Measurements from ENCODE around the gene SPATA25. TPM values are rescaled to one million over a fixed set of nuclear protein-coding genes. Genes with fewer than 3 reads are reported as not detected.

Gene SPATA25
- total and polyA plus RNA-seq, 8 donors = 0.50 to 15.5 (median 4.2) TPM; not detected in 3

- Histone ChIP-seq H3K27me3 (no peaks in the 10 kb centered on the region), H3K4me3 (no peak overlapping the region), H3K36me3 (no peaks in the 10 kb centered on the region), H3K27ac (peak overlapping the region in 2 of 5 donors; percentile 70 to 81), H3K9me3 (no peaks in the 10 kb centered on the region), H3K4me1 (peaks cover 18 to 42% (median 29%) of the 10 kb centered on the region in 4 donors)
- TF ChIP-seq POLR2A (IDR thresholded peaks at IDR 0.05) (no peak), POLR2AphosphoS5 (IDR thresholded peaks at IDR 0.05) (no peak), EP300 (IDR thresholded peaks at IDR 0.05) (no peak)
- TF ChIP-seq, protein P1, sequence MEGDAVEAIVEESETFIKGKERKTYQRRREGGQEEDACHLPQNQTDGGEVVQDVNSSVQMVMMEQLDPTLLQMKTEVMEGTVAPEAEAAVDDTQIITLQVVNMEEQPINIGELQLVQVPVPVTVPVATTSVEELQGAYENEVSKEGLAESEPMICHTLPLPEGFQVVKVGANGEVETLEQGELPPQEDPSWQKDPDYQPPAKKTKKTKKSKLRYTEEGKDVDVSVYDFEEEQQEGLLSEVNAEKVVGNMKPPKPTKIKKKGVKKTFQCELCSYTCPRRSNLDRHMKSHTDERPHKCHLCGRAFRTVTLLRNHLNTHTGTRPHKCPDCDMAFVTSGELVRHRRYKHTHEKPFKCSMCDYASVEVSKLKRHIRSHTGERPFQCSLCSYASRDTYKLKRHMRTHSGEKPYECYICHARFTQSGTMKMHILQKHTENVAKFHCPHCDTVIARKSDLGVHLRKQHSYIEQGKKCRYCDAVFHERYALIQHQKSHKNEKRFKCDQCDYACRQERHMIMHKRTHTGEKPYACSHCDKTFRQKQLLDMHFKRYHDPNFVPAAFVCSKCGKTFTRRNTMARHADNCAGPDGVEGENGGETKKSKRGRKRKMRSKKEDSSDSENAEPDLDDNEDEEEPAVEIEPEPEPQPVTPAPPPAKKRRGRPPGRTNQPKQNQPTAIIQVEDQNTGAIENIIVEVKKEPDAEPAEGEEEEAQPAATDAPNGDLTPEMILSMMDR (IDR thresholded peaks at IDR 0.05) = no peak
- no peak for DNase-seq
- 59 to 74% (median 64%) methylated on average over 8 to 9 of the region's 9 CpGs for WGBS, 5 donors
- intact Hi-C loops (cut with DNase I; ENCODE audit: low total_unique reads) = no loop called here
Observed at GRCh38 chr20:45925821-45926506, 38.5 kb upstream of the SPATA25 start.

- no peak for TF ChIP-seq POLR2A (IDR thresholded peaks at IDR 0.05)
- TF ChIP-seq EP300 (IDR thresholded peaks at IDR 0.05) = no peak
- TF ChIP-seq, protein P1 (IDR thresholded peaks at IDR 0.05) = no peak
- TF ChIP-seq POLR2AphosphoS5 (IDR thresholded peaks at IDR 0.05) = no peak
- no peaks in the 10 kb centered on the region for H3K9me3 ChIP-seq
- no peaks in the 10 kb centered on the region for H3K36me3 ChIP-seq
- no peak overlapping the region for H3K4me3 ChIP-seq
- 47 to 62% (median 57%) methylated on average over 21 of the region's 21 CpGs for WGBS, 5 donors
- no peaks in the 10 kb centered on the region for H3K27me3 ChIP-seq
- H3K27ac ChIP-seq = peak overlapping the region in 4 of 5 donors; percentile 64 to 81 (median 69)
- peak in 1 of 2 donors; percentile 73 for DNase-seq
- intact Hi-C loops (cut with DNase I; ENCODE audit: low total_unique reads) = no loop called here
- H3K4me1 ChIP-seq = peaks cover 18 to 53% (median 39%) of the 10 kb centered on the region in 4 donors
Observed at GRCh38 chr20:45924391-45925261, 37.2 kb upstream of the SPATA25 start.

GRCh38 chr20:45921337-45922189, 34.1 kb upstream of the SPATA25 start:
- Histone ChIP-seq H3K9me3 (no peaks in the 10 kb centered on the region), H3K27me3 (no peaks in the 10 kb centered on the region), H3K36me3 (no peaks in the 10 kb centered on the region), H3K4me1 (peaks cover 28 to 65% (median 53%) of the 10 kb centered on the region in 4 donors), H3K27ac (peak overlapping the region in 1 of 5 donors; percentile 83), H3K4me3 (no peak overlapping the region)
- intact Hi-C loops (cut with DNase I; ENCODE audit: low total_unique reads) = no loop called here
- TF ChIP-seq EP300 (IDR thresholded peaks at IDR 0.05) (no peak), POLR2AphosphoS5 (IDR thresholded peaks at IDR 0.05) (no peak), POLR2A (IDR thresholded peaks at IDR 0.05) (no peak)
- TF ChIP-seq, protein P1 (IDR thresholded peaks at IDR 0.05) = no peak
- no peak for DNase-seq
- WGBS, 5 donors = 78 to 88% (median 87%) methylated on average over 11 of the region's 11 CpGs
